HEK293 (cell line): ENCODE results near the gene VEGFB.

Source experiments
- GFI1B ChIP-seq: fragments of 450-650 bp; formaldehyde crosslinking; IDR thresholded peaks from 2 replicates; pipeline ENCODE4 v1.5.1; 2016; ENCODE audit warnings: missing biosample characterization, missing genetic modification characterization
- IKZF3 ChIP-seq: fragments of 450-650 bp; IDR thresholded peaks from 2 replicates; pipeline ENCODE4 v1.5.0; 2018; ENCODE audit warnings: missing biosample characterization, mild to moderate bottlenecking, missing genetic modification characterization, moderate library complexity
- KLF1 ChIP-seq: fragments of 450-650 bp; formaldehyde crosslinking; IDR thresholded peaks from 2 replicates; pipeline ENCODE4 v1.5.1; 2016; ENCODE audit warnings: missing biosample characterization, missing genetic modification characterization
- KLF7 ChIP-seq: fragments of 450-650 bp; formaldehyde crosslinking; IDR thresholded peaks from 2 replicates; pipeline ENCODE4 v1.5.1; 2016; ENCODE audit warnings: missing biosample characterization, missing genetic modification characterization, borderline replicate concordance
- OSR2 ChIP-seq: fragments of 450-650 bp; formaldehyde crosslinking; IDR thresholded peaks from 2 replicates; pipeline ENCODE4 v1.5.1; 2016; ENCODE audit warnings: missing biosample characterization, missing genetic modification characterization
- RBAK ChIP-seq: fragments of 450-650 bp; formaldehyde crosslinking; IDR thresholded peaks from 2 replicates; pipeline ENCODE4 v1.5.1; 2016; ENCODE audit warnings: missing biosample characterization, missing genetic modification characterization
- REST ChIP-seq: fragments of 450-650 bp; formaldehyde crosslinking; IDR thresholded peaks from 2 replicates; pipeline ENCODE4 v1.5.1; 2016; ENCODE audit warnings: missing biosample characterization, missing genetic modification characterization
- ZBTB17 ChIP-seq: fragments of 450-650 bp; formaldehyde crosslinking; IDR thresholded peaks from 2 replicates; pipeline ENCODE4 v1.5.1; 2016; ENCODE audit warnings: missing biosample characterization, missing genetic modification characterization
- ZBTB21 ChIP-seq: fragments of 450-650 bp; formaldehyde crosslinking; IDR thresholded peaks from 2 replicates; pipeline ENCODE4 v1.5.1; 2017; ENCODE audit warnings: missing biosample characterization, missing genetic modification characterization
- ZFP3 ChIP-seq: fragments of 450-650 bp; formaldehyde crosslinking; IDR thresholded peaks from 2 replicates; pipeline ENCODE4 v1.5.1; 2016; ENCODE audit warnings: low read depth, missing biosample characterization, missing genetic modification characterization
- ZNF148 ChIP-seq: fragments of 450-650 bp; formaldehyde crosslinking; IDR thresholded peaks from 2 replicates; pipeline ENCODE4 v1.5.0; 2017; ENCODE audit warnings: missing biosample characterization, missing genetic modification characterization, borderline replicate concordance
- ZNF184 ChIP-seq: fragments of 450-650 bp; IDR thresholded peaks from 2 replicates; pipeline ENCODE4 v1.5.1; 2018; ENCODE audit warnings: missing biosample characterization, mild to moderate bottlenecking, missing genetic modification characterization
- ZNF202 ChIP-seq: fragments of 450-650 bp; formaldehyde crosslinking; IDR thresholded peaks from 2 replicates; pipeline ENCODE4 v1.5.1; 2016; ENCODE audit warnings: missing biosample characterization, missing genetic modification characterization, borderline replicate concordance
- ZNF211 ChIP-seq: fragments of 450-650 bp; formaldehyde crosslinking; IDR thresholded peaks from 2 replicates; pipeline ENCODE4 v1.5.1; 2016; ENCODE audit warnings: low read depth, missing biosample characterization, missing genetic modification characterization
- ZNF214 ChIP-seq: fragments of 450-650 bp; formaldehyde crosslinking; IDR thresholded peaks from 2 replicates; pipeline ENCODE4 v1.5.1; 2017; ENCODE audit warnings: missing biosample characterization, mild to moderate bottlenecking, missing genetic modification characterization, borderline replicate concordance
- ZNF311 ChIP-seq: fragments of 450-650 bp; formaldehyde crosslinking; IDR thresholded peaks from 2 replicates; pipeline ENCODE4 v1.5.1; 2017; ENCODE audit warnings: missing biosample characterization, missing genetic modification characterization, borderline replicate concordance
- ZNF341 ChIP-seq: fragments of 450-650 bp; formaldehyde crosslinking; IDR thresholded peaks from 2 replicates; pipeline ENCODE4; 2016; ENCODE audit warnings: low read depth, missing biosample characterization, missing genetic modification characterization
- ZNF366 ChIP-seq: fragments of 450-650 bp; formaldehyde crosslinking; conservative IDR thresholded peaks from 2 replicates; pipeline ENCODE4 v1.5.1; 2016; ENCODE audit warnings: missing biosample characterization, missing genetic modification characterization
- ZNF561 ChIP-seq: fragments of 450-650 bp; IDR thresholded peaks from 2 replicates; pipeline ENCODE4 v1.5.1; 2018; ENCODE audit warnings: missing biosample characterization, missing genetic modification characterization, borderline replicate concordance
- ZNF623 ChIP-seq: fragments of 450-650 bp; formaldehyde crosslinking; IDR thresholded peaks from 2 replicates; pipeline ENCODE4 v1.5.1; 2016; ENCODE audit warnings: missing biosample characterization, missing genetic modification characterization
- ZNF701 ChIP-seq: fragments of 450-650 bp; formaldehyde crosslinking; IDR thresholded peaks from 2 replicates; pipeline ENCODE4 v1.5.1; 2016; ENCODE audit warnings: missing biosample characterization, missing genetic modification characterization
- ZNF707 ChIP-seq: fragments of 450-650 bp; formaldehyde crosslinking; IDR thresholded peaks from 2 replicates; pipeline ENCODE4 v1.5.1; 2016; ENCODE audit warnings: missing biosample characterization, missing genetic modification characterization
- ZNF776 ChIP-seq: fragments of 450-650 bp; formaldehyde crosslinking; IDR thresholded peaks from 2 replicates; pipeline ENCODE4 v1.5.0; 2017; ENCODE audit warnings: missing biosample characterization, missing genetic modification characterization, borderline replicate concordance
- TF ChIP-seq, protein P1 (sequence below): IDR thresholded peaks from 2 replicates; pipeline ENCODE4 v1.6.1; 2011; ENCODE audit warnings: mild to moderate bottlenecking, low read depth, low read length, borderline replicate concordance
- TF ChIP-seq, protein P2 (sequence below): fragments of 450-650 bp; formaldehyde crosslinking; IDR thresholded peaks from 2 replicates; pipeline ENCODE4 v1.5.1; 2017; ENCODE audit warnings: missing biosample characterization, mild to moderate bottlenecking, missing genetic modification characterization, moderate library complexity
- TF ChIP-seq, protein P3 (sequence below): fragments of 450-650 bp; formaldehyde crosslinking; IDR thresholded peaks from 2 replicates; pipeline ENCODE4 v1.5.1; 2017; ENCODE audit warnings: missing biosample characterization, missing genetic modification characterization
- TF ChIP-seq, protein P4 (sequence below): fragments of 450-650 bp; formaldehyde crosslinking; IDR thresholded peaks from 2 replicates; pipeline ENCODE4 v1.5.1; 2017; ENCODE audit warnings: missing biosample characterization, missing genetic modification characterization

The VEGFB gene

GRCh38 chr11:64204464-64204989, 29.9 kb upstream of the VEGFB start (continued):
- TF ChIP-seq ZNF148 (tag by site-specific recombination), result no peak
- peak; percentile 74; the same call in 1 of the 2 replicates for TF ChIP-seq OSR2 (tag by site-specific recombination)
- no peak for TF ChIP-seq GFI1B (tag by site-specific recombination)
- no peak for TF ChIP-seq RBAK
- TF ChIP-seq KLF7, result 0 out of 2 replicates have a peak, but pooled peaks have one; percentile 24
- peak; percentile 87 for TF ChIP-seq ZBTB17
- no peak for TF ChIP-seq ZNF776 (tag by site-specific recombination)
- no peak for TF ChIP-seq ZNF202 (tag by site-specific recombination)
- no peak for TF ChIP-seq ZNF311 (tag by site-specific recombination)
- TF ChIP-seq REST (tag by site-specific recombination), result no peak
- no peak for TF ChIP-seq ZNF184
- peak; percentile 80 for TF ChIP-seq KLF1
- TF ChIP-seq, protein P1, sequence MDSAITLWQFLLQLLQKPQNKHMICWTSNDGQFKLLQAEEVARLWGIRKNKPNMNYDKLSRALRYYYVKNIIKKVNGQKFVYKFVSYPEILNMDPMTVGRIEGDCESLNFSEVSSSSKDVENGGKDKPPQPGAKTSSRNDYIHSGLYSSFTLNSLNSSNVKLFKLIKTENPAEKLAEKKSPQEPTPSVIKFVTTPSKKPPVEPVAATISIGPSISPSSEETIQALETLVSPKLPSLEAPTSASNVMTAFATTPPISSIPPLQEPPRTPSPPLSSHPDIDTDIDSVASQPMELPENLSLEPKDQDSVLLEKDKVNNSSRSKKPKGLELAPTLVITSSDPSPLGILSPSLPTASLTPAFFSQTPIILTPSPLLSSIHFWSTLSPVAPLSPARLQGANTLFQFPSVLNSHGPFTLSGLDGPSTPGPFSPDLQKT, result no peak
- TF ChIP-seq, protein P2, sequence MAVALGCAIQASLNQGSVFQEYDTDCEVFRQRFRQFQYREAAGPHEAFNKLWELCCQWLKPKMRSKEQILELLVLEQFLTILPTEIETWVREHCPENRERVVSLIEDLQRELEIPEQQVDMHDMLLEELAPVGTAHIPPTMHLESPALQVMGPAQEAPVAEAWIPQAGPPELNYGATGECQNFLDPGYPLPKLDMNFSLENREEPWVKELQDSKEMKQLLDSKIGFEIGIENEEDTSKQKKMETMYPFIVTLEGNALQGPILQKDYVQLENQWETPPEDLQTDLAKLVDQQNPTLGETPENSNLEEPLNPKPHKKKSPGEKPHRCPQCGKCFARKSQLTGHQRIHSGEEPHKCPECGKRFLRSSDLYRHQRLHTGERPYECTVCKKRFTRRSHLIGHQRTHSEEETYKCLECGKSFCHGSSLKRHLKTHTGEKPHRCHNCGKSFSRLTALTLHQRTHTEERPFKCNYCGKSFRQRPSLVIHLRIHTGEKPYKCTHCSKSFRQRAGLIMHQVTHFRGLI, result no peak; the same call in 1 of the 2 replicates
- no peak for TF ChIP-seq ZNF701 (tag by site-specific recombination)
- peak; percentile 98 for TF ChIP-seq ZNF341 (tag by site-specific recombination)
- no peak for TF ChIP-seq ZBTB21
- TF ChIP-seq ZNF214, result no peak
- TF ChIP-seq ZNF211, result no peak
- TF ChIP-seq, protein P3, sequence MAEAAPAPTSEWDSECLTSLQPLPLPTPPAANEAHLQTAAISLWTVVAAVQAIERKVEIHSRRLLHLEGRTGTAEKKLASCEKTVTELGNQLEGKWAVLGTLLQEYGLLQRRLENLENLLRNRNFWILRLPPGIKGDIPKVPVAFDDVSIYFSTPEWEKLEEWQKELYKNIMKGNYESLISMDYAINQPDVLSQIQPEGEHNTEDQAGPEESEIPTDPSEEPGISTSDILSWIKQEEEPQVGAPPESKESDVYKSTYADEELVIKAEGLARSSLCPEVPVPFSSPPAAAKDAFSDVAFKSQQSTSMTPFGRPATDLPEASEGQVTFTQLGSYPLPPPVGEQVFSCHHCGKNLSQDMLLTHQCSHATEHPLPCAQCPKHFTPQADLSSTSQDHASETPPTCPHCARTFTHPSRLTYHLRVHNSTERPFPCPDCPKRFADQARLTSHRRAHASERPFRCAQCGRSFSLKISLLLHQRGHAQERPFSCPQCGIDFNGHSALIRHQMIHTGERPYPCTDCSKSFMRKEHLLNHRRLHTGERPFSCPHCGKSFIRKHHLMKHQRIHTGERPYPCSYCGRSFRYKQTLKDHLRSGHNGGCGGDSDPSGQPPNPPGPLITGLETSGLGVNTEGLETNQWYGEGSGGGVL (tag by site-specific recombination), result no peak
- TF ChIP-seq ZNF366, result peak; percentile 23; the same call in 1 of the 2 replicates
- TF ChIP-seq ZNF561 (tag by site-specific recombination), result 0 out of 2 replicates have a peak, but pooled peaks have one; percentile 37
- no peak for TF ChIP-seq ZNF707
- TF ChIP-seq, protein P4, sequence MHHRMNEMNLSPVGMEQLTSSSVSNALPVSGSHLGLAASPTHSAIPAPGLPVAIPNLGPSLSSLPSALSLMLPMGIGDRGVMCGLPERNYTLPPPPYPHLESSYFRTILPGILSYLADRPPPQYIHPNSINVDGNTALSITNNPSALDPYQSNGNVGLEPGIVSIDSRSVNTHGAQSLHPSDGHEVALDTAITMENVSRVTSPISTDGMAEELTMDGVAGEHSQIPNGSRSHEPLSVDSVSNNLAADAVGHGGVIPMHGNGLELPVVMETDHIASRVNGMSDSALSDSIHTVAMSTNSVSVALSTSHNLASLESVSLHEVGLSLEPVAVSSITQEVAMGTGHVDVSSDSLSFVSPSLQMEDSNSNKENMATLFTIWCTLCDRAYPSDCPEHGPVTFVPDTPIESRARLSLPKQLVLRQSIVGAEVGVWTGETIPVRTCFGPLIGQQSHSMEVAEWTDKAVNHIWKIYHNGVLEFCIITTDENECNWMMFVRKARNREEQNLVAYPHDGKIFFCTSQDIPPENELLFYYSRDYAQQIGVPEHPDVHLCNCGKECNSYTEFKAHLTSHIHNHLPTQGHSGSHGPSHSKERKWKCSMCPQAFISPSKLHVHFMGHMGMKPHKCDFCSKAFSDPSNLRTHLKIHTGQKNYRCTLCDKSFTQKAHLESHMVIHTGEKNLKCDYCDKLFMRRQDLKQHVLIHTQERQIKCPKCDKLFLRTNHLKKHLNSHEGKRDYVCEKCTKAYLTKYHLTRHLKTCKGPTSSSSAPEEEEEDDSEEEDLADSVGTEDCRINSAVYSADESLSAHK, result no peak
- no peak for TF ChIP-seq ZFP3
- TF ChIP-seq ZNF623 (tag by site-specific recombination), result no peak
- TF ChIP-seq IKZF3 (tag by site-specific recombination), result peak; percentile 69
